GOT3 (cell line): ENCODE measurements around the gene C4orf50.

Experiments
- DNase-seq: peaks from one replicate; lab custom pipeline; 2025; ENCODE audit warnings: mixed read lengths; lab: John Stamatoyannopoulos, UW

Gene C4orf50

DNA sequence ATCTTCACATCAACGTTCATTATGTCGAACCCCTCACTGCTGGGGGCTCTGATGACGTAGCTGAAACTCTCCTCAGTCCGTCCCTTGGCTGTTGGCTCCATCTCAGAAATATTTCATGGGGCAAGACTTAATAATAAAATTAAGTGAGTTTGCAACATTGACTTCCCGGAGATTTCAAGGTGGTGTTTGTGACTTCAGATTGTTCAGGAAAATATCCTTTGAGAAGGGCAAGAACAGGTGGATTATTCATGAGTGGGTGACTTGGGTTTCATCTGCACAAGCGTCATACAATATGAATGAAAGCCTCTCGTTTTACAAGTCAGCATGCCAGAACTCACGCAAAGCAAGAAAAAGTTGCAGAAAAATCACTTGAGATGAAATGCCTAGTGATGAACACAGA lies at the start of gene C4orf50:
TSS of gene C4orf50 (minus strand) at position 101 of the 400 bp plus-strand sequence.
- DNase-seq, result no peak

DNA sequence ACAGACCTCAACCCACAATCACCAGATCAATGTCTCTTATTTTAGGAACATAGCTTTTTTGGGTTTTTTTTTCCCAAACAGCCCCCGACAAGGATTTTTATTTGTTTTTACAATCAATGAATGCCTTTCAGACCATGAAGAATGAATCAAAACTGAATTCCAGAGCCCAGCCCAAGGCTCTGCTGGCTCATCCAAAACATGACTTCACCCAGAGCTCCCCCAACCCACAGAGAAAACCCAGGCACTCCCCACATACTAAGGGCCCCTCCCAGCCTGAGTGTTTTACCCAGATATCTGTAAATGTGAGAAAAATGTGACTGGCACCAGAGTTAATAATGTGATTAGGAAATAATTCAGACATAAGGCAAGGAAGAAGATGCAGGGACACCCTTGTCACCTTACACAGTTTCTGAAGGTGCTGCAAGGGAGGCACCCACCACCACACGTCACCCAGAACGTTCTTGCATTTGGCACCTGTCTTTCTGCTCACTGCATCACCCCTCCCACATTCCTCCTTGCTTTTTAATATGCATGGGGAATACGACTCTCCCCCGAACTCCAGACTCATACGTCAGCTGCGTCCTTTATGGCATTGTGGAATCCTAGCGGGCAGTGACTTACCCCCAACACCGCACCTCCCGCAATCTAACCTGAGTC lies 47.8 kb upstream of the C4orf50 start:
- no peak for DNase-seq

DNA sequence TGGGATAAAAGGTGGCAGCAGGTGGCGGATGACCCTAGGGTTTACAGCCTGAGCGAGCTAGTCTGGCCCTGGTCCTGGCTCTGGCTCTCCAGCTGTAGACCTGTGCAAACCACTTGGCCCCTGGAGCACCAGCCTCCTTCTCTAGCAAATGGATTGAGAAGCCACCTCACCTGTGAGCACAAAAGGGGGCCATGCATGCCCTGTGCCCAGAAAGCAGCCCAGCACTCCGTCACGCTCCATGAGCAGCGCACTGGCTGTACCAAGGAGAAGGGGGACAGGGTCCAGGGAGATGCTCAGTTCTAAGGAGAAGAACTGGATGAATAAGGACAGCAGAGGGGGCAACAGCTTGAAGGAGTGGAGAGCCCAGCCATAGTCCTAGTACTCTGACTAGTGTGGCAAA lies 46.9 kb upstream of the C4orf50 start:
- DNase-seq, result no peak

DNA sequence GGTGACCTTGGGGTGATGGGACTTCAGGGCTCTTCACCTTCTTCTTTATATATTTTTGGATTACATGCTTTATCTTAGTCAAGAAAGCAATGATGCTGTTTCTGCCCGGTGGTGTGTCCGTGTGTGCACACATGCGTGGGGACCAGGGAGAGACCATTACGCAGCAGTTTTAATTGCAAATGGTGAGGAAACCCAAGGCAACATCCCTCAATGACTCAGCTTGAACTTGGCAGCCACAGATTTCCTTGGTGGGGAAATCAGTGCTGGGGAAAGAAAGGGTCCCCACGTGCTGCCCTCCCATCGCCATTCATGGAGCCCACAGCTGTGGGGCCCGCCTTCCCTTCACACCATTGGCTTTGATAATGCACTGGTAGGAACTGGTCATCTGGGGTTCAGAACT lies 46.2 kb upstream of the C4orf50 start:
- no peak for DNase-seq

DNA sequence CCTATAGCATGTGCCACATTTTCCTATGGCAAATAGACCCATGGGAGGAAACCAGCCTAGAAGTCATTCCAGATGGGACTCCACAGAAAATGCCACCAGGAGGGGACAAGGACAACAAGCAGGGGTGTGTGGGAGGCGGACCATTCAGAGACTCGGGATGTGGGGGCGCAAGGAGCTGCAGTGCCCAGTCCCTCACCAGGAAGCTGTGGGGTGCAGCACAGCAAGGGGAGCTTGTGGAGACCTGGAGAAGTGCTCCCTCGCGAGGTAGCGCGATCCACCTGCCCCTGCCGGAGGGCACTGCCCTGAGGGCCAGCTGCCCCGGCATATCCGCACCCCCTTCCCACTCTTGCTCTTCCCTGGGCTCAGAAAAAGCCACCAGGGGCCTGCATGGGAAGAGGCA lies 45.5 kb upstream of the C4orf50 start:
- no peak for DNase-seq

DNA sequence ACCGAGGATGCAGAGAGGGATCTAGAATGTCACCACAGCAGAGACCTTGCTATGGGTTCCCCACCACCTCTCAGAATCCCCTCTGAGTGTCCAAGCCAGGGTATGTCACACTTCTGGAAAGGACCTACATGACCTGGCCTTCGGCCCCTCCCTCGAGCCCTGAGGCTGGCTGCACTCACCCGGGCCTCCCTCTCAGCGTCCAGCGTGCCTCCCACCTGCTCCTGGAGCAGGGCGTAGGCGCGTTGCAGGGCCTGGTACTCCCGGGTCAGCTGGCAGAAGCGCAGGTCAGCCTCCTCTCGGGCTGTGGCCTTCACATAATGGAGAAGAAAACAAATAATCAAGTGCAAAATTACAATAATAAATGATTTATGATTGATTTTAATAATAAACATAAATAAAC lies 43.9 kb upstream of the C4orf50 start:
- DNase-seq, result no peak

DNA sequence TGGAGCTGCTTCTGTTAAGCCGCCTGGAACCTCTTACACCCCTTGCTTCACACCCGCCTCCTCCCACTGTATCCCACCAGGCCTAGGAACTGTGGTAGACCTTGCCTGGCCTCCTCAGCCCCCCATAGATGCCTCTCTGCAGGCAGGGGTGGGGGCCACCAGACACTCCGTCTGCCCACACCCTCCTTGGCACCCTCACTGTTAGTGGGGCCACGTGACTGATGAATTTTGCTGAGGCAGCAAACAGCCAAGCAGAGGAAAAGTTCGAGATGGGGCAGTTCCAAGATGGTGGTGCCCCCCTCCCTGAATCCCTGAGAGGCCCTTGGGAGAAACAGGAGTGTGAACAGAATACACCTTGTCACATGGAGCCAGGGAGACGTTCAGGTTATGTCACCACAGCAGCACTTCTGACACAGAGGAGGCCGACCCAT lies 41.2 kb upstream of the C4orf50 start:
- no peak for DNase-seq

DNA sequence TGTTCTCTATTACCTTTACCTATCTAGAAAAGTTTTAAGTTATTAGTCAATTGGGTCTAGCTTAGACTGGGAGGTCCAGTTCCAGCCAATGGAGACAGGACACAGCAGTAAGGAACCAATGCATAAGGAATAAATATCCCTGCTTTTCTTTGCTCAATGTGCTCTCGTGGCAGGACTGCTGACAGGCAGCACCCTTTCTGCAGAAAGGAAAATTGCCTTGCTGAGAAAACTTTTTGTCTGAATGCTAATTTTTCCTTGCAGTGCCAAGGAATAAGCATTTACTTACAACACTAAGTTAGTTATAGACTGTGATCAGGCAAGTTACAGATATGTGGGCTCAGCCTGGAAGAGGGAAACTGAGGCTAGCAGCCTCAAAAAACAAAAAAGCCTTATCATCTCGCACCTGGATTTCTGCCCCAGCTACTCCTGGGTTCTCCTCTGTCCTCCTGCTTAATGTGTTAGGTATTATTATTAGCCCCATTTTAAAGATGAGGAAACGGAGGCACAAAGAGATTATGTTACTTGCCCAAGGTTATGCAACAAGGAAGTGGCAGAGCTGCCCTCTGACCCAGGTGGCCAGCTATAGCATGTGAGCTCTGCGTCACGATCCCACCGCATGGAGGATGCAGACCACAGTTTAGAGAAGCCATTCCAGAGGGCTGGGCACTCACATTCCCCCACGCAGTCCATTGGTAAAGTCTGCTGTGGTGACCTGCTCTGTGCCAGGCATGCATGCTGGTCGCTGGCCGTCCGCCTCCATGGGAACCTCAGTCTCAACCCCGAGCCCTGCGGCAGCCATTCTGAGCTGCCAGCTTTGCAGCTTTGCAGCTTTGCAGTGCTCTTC lies 40.5 kb upstream of the C4orf50 start:
- DNase-seq, result no peak

DNA sequence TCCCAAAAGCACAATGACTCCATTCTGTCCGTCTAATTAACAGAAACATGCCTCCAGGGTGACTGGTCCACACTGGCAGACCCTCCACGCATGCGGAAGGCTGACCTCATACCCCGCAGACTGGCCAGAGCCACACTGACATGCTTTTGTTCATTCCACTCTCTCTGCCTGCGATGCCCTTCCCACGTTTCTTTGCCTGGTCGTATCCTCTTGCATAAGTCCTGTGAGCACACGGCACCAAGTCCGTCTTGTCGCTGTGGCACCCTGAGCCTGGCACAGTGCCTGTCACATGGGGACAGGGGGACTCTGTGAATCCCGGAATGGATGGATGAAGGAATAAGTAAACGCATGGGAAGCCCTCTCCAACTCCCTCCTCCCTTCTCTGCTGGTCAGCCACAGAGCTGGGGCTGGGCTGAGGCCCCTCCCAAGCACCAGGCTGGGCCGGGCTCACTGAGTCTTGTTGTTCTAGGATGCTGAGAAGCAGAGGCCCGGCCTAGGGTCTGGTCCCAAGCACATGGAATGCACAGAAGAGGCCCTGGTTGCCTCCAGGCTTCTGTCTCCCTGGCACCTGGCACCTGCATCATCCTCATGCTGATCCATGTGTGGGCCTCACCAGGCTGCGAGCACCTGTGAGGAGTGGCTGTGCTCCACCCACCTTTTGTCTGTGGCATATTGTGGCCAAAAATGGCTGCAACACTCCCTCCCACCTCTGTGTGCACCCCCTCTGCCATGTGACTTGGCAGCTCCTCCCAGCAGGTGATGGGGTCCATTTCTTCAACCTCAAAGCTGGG lies 38.9 kb upstream of the C4orf50 start:
- DNase-seq, result no peak

DNA sequence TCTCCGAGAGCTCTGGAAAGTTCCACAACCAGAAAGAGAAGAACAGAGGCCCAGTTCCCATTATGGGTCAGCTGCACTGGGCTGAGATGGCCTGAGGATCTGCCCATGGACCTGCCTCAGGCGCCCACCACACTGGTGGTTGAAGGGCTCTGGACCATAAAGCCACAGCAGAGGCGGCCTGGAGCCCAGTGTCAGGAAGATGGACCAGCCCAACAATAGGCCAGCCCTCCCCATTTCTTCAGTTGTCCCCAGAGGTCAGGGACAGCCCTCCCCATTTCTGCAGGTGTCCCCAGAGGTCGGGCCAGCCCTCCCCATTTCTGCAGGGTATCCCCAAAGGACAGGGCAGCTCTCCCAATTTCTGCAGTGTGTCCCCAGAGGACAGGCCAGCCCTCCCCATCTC lies 37.2 kb upstream of the C4orf50 start:
- DNase-seq, result no peak

DNA sequence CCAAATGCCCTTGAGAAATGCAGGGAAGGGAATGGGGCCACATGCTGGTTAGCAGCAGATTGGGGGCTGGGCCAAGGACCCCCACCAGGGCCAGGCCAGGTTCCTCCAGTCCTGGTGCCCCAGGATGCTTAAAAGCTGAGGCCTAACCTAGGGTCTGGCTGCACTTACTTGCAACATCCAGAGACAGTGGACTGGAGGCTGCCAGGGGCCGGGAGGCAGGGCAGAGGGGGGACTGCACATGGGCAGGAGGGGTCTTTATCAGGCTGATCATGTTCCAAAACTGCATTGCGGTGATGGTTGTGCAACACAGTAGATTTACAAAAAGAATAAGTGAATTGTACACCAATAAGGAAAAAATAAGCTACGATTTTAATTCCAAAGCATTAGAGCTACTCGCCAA lies 36.8 kb upstream of the C4orf50 start:
- no peak for DNase-seq

DNA sequence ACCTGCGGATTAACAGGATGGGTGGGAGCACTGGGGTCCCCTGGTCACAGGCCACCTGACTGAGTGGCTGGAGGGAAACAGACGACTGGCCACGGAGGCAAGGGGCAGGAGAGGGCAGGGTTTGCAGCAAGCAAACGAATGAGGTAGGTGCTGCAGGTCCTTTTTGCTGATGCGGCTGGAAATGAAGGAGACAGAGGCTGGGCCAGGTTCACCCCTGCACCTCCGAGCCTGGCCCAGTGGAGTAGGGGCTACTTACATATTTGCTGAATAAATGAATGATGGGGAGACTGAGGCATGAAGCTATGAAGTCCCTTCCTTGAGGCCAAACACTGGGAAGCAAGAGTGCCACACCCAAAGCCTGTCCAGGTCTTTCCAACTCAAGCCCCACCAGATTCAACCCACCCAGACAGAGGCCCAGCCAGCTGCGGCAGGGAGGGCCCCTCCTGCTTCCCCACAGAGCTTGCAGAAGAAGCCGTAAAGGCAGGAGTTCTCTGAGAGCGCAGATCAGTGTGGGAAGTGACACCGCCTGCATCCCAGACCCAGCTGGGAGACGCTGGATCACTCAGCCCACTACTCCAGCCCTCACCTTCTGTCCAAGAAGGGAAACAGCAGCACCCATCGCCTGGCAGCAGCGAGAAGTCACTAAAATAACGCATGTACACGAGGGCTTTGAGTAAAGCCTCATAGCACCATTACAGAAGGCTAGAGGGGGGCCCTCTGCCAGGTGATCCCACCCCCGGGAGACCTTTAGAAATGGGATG lies 36.1 kb upstream of the C4orf50 start:
- no peak for DNase-seq

DNA sequence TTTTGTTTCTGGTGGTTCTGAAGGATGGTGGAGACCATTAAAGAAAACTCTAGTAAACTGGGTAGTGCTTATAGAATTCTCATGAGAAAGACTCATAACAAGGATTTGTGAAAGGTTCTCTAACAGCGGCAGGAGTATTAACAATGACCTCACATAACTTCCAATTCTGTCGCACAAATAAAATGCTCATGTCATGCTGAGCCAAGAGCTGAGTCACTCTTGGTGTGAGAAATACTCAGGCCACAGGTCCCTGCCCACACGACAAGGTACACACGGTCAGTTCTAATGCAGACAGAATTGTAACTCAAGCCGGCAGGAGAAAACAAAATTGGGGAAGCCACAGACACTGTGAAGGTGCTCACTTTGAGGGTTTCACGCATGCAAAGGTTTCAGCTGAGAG lies 34.4 kb upstream of the C4orf50 start:
- no peak for DNase-seq

DNA sequence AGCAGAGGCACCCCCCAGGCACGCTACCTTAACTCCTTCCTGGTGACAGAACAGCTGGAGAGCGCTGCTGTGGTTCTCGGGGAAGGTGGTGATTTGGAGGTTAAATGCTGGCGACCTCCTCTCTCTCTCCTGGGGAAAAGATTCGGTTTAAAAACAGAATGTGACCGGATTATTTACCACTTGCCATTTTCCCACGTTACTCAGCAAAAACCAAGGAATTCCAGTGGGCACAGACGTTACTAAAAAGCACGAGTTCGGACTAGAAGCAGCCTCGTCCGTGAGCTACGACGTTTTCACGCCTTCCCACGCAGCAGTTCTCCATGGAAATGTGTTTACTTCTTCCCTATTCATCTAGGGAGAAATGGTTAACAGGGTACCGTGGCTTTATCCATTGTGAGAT lies 32.3 kb upstream of the C4orf50 start:
- no peak for DNase-seq

DNA sequence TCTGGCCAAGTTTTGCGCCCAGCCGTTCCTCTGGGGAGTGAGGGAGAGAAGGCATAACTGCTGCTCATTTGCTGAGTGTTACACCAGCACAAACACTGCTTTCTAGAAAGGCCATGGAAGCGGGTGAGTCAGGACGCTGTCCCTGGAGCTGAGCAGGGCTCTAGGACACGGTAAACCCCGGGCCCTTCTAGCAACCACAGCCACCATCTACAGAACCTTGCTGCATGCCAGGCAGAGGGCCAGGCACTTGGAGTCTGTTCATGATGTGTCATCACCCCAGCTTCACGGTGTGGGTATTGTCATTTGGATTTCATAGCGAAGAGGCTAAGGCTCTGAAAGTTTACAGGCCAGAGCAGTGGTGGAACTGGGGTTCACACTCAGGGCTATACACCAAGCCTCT lies 31.8 kb upstream of the C4orf50 start:
- DNase-seq, result no peak

DNA sequence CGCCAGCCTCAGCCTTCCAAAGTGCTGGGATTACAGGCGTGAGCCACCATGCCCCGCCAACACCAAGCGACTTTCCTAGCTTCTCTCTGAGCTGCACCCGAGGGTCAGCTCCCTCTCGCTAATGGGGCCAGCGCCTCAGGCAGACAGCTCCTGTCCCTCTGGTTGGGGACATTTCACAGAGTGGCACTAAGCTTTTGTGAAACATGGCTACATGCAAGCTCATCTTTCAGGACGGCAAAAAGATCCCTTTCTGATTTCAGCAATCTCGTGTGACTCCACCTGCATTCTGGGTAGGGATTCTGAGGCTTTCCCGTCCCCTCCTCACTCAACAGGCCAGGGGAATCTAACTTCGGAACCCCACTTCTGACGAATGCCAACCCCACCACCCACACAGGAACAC lies 31.0 kb upstream of the C4orf50 start:
- no peak for DNase-seq

DNA sequence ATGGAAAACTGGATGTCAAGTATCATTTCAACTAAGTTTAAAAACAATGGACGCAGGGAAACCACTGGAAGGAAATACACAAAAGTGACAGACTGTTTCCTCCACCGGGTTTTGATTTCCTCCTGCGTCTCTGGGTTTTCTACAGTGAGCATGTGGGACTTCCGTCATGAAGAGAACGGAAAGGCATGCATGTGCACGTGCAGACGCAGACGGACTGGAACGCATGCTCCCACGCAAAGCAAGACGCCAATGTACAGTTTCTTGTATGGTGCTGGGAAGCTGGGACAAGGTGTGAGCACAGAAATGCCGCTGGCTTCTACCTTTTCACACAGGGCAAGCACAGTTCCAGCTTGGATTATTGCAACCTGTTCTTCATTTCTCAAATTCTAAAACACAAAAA lies 30.3 kb upstream of the C4orf50 start:
- DNase-seq, result no peak

DNA sequence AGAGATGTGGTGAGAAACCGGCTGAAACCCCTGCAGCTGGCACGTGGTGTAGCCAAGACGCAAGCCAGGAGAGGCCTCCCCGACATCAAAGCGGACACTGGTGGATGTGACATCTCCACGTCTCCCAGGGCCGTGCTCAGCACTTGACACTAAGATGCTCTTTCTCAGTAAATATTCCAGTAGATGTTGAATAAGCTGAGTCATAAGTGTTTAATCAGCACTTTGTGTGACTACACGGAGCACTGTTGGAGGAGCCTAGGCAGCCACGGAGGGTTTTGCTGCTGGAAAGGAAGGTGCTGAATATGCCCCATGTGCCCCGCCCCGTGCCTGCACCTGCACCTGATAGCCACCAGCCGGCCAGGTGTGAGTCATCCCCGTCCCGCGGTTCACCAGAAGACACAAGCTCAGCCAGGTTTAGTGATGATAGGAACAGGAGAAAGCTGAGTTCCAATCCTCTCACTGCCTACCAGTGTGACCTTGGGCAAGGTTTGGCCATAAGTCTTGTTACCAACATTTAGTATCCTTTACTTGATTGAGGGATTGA lies 29.0 kb upstream of the C4orf50 start:
- no peak for DNase-seq

DNA sequence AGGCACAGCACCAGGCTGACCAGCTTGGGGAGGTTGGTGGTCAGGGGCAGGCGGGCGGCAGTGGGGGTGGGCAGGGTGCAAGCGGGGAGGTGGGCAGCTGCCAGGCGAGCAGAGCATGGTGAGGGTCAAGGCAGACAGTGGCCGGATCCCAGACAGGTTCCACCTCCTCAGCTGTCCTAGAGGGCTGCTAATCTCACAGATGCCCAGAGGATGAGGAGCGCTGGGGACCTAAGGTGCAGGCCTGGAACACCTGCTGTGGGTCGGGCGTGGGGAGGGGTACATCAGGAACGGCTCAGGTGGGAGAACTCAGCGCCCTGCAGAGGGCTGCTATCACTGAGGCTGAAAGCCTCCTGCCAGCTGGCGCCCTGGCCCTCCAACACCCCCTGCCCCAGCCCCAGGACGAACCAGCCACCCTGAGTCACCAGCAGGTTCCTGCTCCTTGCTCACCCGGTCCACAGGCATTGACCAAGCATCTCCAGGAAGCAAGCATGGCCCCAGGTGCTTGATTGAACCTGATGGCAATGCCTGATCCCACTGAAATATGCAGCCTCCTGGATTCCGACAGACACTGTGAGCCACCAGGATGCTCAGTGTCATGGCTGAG lies 28.4 kb upstream of the C4orf50 start:
- no peak for DNase-seq

DNA sequence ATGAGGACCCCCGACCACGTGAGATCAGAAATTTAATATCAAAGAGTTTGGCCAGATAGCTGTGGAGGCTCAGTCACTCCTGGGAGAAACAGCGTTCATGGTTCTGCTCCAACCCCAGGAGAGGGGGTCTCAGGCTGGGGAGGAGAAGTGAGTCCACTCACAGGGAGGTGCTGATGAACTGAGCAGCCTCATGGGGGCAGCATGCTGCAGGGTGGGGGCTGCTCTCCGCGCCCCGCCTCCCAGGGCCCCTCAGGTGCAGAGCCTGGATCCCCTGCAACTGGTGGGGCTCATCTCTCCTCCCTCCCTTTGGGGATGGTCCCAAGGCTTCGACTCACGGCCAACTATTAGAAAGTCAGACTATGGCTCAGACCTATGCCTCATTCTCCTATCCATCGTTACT lies 26.6 kb upstream of the C4orf50 start:
- DNase-seq, result no peak

DNA sequence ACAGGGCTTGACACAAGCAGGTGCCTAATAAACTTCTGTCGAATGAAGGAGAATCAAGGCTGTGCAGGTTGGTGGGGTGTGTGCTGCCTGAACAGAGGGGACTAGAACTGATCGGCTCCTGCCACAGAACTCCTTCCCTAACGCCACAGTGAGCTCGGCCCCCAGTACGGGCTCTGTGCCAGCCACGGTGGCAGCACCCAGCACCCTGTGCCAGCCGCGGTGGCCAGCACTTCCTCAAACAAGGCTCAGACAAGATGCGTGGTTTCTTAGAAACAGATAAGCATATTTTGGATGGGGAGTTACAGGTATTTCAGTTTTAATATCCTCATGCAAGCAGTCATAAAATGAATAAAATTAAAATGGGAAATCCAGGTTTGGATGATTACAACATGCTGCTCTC lies 26.0 kb upstream of the C4orf50 start:
- DNase-seq, result no peak
